ENCODE results near the gene RMDN3. TPM values are rescaled to one million over a fixed set of nuclear protein-coding genes. Genes with fewer than 3 reads are reported as not detected.

RMDN3 gene
- total RNA-seq, 1 experiment from 2014 or later: 23.5 TPM

DNA sequence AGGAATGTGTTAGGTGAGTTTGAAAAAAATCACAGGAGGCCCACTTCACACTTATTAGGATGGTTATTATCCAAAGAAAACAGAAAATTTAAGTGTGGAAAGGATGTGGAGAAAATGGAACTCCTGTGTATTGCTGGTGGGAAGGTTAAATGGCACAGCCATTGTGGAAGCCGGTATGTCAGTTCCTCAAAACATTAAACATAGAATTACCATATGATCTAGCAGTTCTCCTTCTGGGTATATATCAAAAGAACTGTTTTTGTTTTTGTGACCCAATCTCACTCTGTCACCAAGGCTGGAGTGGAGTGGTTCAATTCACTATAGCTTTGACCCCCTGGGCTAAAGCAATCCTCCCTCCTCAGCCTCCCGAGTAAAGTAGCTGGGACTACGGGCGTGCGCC, 41.5 kb upstream of the RMDN3 start:
- Mint-ChIP-seq H3K27ac (ENCODE audit: unreplicated experiment) (no peak overlapping the region), H3K4me3 (ENCODE audit: low read depth, unreplicated experiment) (no peak overlapping the region)

GRCh38 chr15:40796041-40796440, 41.0 kb upstream of the RMDN3 start:
- H3K27ac Mint-ChIP-seq (ENCODE audit: unreplicated experiment): no peak overlapping the region

More for the DNA sequence above, 41.5 kb upstream of the RMDN3 start:
- intact Hi-C loops (cut with micrococcal nuclease; ENCODE audit: unreplicated experiment): no loop called here
- H3K27me3 Mint-ChIP-seq (ENCODE audit: unreplicated experiment): no peaks in the 10 kb centered on the region
- CTCF ChIA-PET: interaction anchor here (0.9 kb wide), 1 partner anchor 12 kb away, joined by 5 read pairs; no protein-coding TSS in a partner anchor
- no peaks in the 10 kb centered on the region for H3K36me3 Mint-ChIP-seq (ENCODE audit: insufficient read depth, unreplicated experiment)
- H3K4me1 Mint-ChIP-seq (ENCODE audit: low read depth, unreplicated experiment): peaks cover 23% of the 10 kb centered on the region
- no peak for TF ChIP-seq CTCF (IDR thresholded peaks at IDR 0.05; ENCODE audit: unreplicated experiment)
- no peak for DNase-seq
- BruUV-seq (replicated peaks): no TSS peak
- H3K9me3 Mint-ChIP-seq (ENCODE audit: low read depth, unreplicated experiment): no peaks in the 10 kb centered on the region

DNA sequence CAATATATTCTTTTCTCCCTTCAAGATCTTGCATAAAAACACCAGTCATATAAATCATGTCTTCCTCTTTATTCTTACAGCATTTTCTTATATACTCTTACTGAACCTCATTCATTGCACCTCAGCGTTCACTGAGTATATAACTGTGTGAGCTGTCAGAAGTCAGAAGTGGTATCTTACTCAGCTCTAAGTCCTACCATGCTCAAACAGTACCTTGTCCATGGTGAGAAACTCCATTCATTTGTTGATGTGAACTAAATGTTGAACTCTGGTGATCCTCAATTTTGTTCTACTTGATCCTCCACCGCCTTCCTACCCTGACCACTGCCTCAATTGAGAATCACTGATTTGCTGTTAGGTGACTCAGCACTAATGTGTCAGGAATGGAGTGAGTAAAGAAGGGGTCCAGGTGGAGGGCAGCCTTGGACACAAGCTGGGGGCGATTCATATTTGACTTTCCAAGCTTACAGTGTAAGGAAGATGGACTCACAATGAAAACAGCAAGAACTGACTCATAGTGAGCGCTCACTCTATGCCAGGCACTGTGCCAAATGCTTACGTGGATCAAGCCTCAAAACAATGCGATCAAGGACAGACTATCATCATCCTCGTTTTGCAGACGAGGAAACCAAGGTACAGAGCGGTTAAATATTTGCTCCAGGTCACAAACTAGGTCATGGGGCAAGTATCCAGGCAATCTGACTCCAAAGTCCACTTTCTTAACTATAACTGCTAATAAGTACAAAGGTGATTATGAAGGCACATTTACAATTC, 38.3 kb upstream of the RMDN3 start:
- intact Hi-C loops (cut with micrococcal nuclease; ENCODE audit: unreplicated experiment): no loop called here
- H3K4me1 Mint-ChIP-seq (ENCODE audit: low read depth, unreplicated experiment): peaks cover 33% of the 10 kb centered on the region
- DNase-seq: peak; percentile 66
- BruUV-seq (replicated peaks): no TSS peak
- no peak for TF ChIP-seq CTCF (IDR thresholded peaks at IDR 0.05; ENCODE audit: unreplicated experiment)
- H3K27me3 Mint-ChIP-seq (ENCODE audit: unreplicated experiment): no peaks in the 10 kb centered on the region
- CTCF ChIA-PET: interaction anchor here (1.0 kb wide), 1 partner anchor 50 kb away, joined by 6 read pairs; the partner anchor contains the start of gene SPINT1
- H3K4me3 Mint-ChIP-seq (ENCODE audit: low read depth, unreplicated experiment): no peak overlapping the region
- peak overlapping the region; percentile 80 for H3K27ac Mint-ChIP-seq (ENCODE audit: unreplicated experiment)
- H3K9me3 Mint-ChIP-seq (ENCODE audit: low read depth, unreplicated experiment): no peaks in the 10 kb centered on the region
- H3K36me3 Mint-ChIP-seq (ENCODE audit: insufficient read depth, unreplicated experiment): no peaks in the 10 kb centered on the region

More at GRCh38 chr15:40796041-40796440, 41.0 kb upstream of the RMDN3 start:
- Mint-ChIP-seq H3K9me3 (ENCODE audit: low read depth, unreplicated experiment) (no peaks in the 10 kb centered on the region), H3K4me3 (ENCODE audit: low read depth, unreplicated experiment) (no peak overlapping the region), H3K36me3 (ENCODE audit: insufficient read depth, unreplicated experiment) (no peaks in the 10 kb centered on the region), H3K27me3 (ENCODE audit: unreplicated experiment) (no peaks in the 10 kb centered on the region), H3K4me1 (ENCODE audit: low read depth, unreplicated experiment) (peaks cover 23% of the 10 kb centered on the region)
- no peak for TF ChIP-seq CTCF (IDR thresholded peaks at IDR 0.05; ENCODE audit: unreplicated experiment)
- DNase-seq: no peak
- no TSS peak for BruUV-seq (replicated peaks)
- CTCF ChIA-PET: no interaction called here
- intact Hi-C loops (cut with micrococcal nuclease; ENCODE audit: unreplicated experiment): no loop called here

DNA sequence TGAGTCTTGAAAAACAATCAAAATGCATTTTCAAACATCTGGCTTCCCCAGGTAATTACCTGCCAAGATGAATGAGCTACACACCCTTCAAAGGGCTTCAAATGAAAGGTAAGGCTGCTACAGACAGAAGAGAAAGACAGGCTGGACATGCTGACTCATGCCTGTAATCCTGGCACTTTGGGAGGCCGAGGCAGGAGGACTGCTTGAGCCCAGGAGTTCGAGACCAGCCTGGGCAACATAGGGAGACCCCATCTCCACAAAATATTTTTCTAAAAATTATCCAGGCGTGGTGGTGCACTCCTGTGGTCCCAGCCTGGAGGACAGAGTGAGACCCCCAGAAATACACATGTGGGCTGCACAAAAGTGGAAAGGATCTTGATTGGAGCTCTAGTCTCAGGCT, 37.3 kb upstream of the RMDN3 start:
- peaks cover 33% of the 10 kb centered on the region for H3K4me1 Mint-ChIP-seq (ENCODE audit: low read depth, unreplicated experiment)
- no peaks in the 10 kb centered on the region for H3K27me3 Mint-ChIP-seq (ENCODE audit: unreplicated experiment)
- H3K9me3 Mint-ChIP-seq (ENCODE audit: low read depth, unreplicated experiment): no peaks in the 10 kb centered on the region
- no peak overlapping the region for H3K4me3 Mint-ChIP-seq (ENCODE audit: low read depth, unreplicated experiment)
- TF ChIP-seq CTCF (IDR thresholded peaks at IDR 0.05; ENCODE audit: unreplicated experiment): no peak
- CTCF ChIA-PET: interaction anchor here (1.0 kb wide), 1 partner anchor 51 kb away, joined by 6 read pairs; the partner anchor contains the start of gene SPINT1
- intact Hi-C loops (cut with micrococcal nuclease; ENCODE audit: unreplicated experiment): no loop called here
- BruUV-seq (replicated peaks): no TSS peak
- peaks cover 7% of the 10 kb centered on the region for H3K36me3 Mint-ChIP-seq (ENCODE audit: insufficient read depth, unreplicated experiment)
- DNase-seq: no peak
- no peak overlapping the region for H3K27ac Mint-ChIP-seq (ENCODE audit: unreplicated experiment)
